GM12878 (cell line): ENCODE results near the gene TRIM9. TPM values are rescaled to one million over a fixed set of nuclear protein-coding genes. Genes with fewer than 3 reads are reported as not detected.
A peak's percentile ranks its signal among the peaks of the same experiment; 100 is the strongest.

Source experiments
- ATAC-seq: fragments of 200-7000 bp; cut with Tn5 transposase; 3 replicates; pipeline ENCODE4 v1.9.1; 2020; ENCODE audit warnings: mild to moderate bottlenecking, moderate library complexity
- BruUV-seq: library from RNA; stranded (reverse); fragments of 400-500 nt; replicated peaks from 2 replicates; lab custom pipeline; 2021; lab: Mats Ljungman, UMichigan
- CTCF ChIA-PET: fragments of 300-600 bp; sonication (Branson Sonifier 250); formaldehyde crosslinking; extraction: SDS; loops from one replicate; lab custom pipeline; 2021; ENCODE audit warnings: inconsistent platforms; lab: Yijun Ruan, JAX
- POLR2A ChIA-PET: fragments of 350-600 bp; formaldehyde crosslinking; extraction: SDS; loops from one replicate; lab custom pipeline; 2021; ENCODE audit warnings: inconsistent platforms; lab: Charles Lee
- RAD21 ChIA-PET: fragments of 300-600 bp; sonication (Branson Sonifier 250); formaldehyde crosslinking; loops from one replicate; lab custom pipeline; 2023; ENCODE audit warnings: antibody characterized with exemption; ENCODE audit not compliant: unreplicated experiment; lab: Charles Lee
- SMC1A ChIA-PET: fragments of 300-600 bp; sonication (Branson Sonifier 250); formaldehyde crosslinking; loops from one replicate; lab custom pipeline; 2023; ENCODE audit not compliant: unreplicated experiment, uncharacterized antibody; lab: Charles Lee
- DNase-seq: peaks from one replicate; pipeline ENCODE4 v3.0.0-alpha.2; 2011; ENCODE audit warnings: low read depth, low spot score
- FAIRE-seq: peaks from 3 replicates; lab custom pipeline; 2011; peaks lifted over from hg19 to GRCh38; lab: Jason Lieb, UNC
- H2AFZ ChIP-seq: 2 replicates; pipeline ENCODE4 v1.6.0; 2011; ENCODE audit warnings: low read depth, low read length, control low read depth; ENCODE audit not compliant: control insufficient read depth
- H3K27ac ChIP-seq: 2 replicates; pipeline ENCODE4 v1.5.1; 2011; ENCODE audit warnings: control low read depth; ENCODE audit not compliant: control insufficient read depth, insufficient read depth
- H3K27me3 ChIP-seq, 2 experiments: replicated peaks in 1 of 2; 2 replicates each; pipeline versions ENCODE4 v1.6.0 to v1.6.1; 2011; ENCODE audit warnings: low read length in 1 of 2; ENCODE audit not compliant: control insufficient read depth in 2 of 2, insufficient read depth in 2 of 2
- H3K36me3 ChIP-seq, 2 experiments: 2 replicates each; pipeline ENCODE4 v1.5.1; 2011; ENCODE audit warnings: low read length in 1 of 2; ENCODE audit not compliant: control insufficient read depth in 2 of 2, insufficient read depth in 2 of 2
- H3K4me1 ChIP-seq: 2 replicates; pipeline ENCODE4 v1.6.1; 2011; ENCODE audit warnings: mild to moderate bottlenecking, low read length, moderate library complexity, mixed read lengths; ENCODE audit not compliant: control insufficient read depth, insufficient read depth
- H3K4me2 ChIP-seq: 2 replicates; pipeline ENCODE4 v1.6.0; 2011; ENCODE audit warnings: control low read depth; ENCODE audit not compliant: control insufficient read depth, insufficient read depth
- H3K4me3 ChIP-seq: fragments of 200-600 bp; sonication (generic); 2 replicates; pipeline ENCODE4 v1.5.1; 2016
- H3K79me2 ChIP-seq: 2 replicates; pipeline ENCODE4 v1.6.0; 2011; ENCODE audit warnings: low read length; ENCODE audit not compliant: control insufficient read depth, insufficient read depth
- H3K9ac ChIP-seq: 2 replicates; pipeline ENCODE4 v1.8.0; 2011; ENCODE audit warnings: low read length, control low read depth, mixed read lengths; ENCODE audit not compliant: control insufficient read depth, insufficient read depth
- H3K9me3 ChIP-seq: replicated peaks from 3 replicates; pipeline ENCODE4 v1.5.1; 2011; ENCODE audit warnings: mild to moderate bottlenecking, low read length; ENCODE audit not compliant: control insufficient read depth, insufficient read depth
- H4K20me1 ChIP-seq: 2 replicates; pipeline ENCODE4 v1.6.0; 2011; ENCODE audit not compliant: control insufficient read depth, insufficient read depth
- ATF2 ChIP-seq: IDR thresholded peaks from 2 replicates; pipeline ENCODE4 v1.6.1; 2012; ENCODE audit warnings: low read length, inconsistent platforms
- ATF3 ChIP-seq: IDR thresholded peaks from 2 replicates; pipeline ENCODE4 v1.6.1; 2011; ENCODE audit warnings: low read depth, mild to moderate bottlenecking, low read length, moderate library complexity, borderline replicate concordance; ENCODE audit errors: extremely low read depth
- ATF7 ChIP-seq: fragments of 450-650 bp; IDR thresholded peaks from 2 replicates; pipeline ENCODE4 v1.6.1; 2016; ENCODE audit warnings: low read depth, mild to moderate bottlenecking
- BACH1 ChIP-seq: fragments of 450-650 bp; IDR thresholded peaks from 2 replicates; pipeline ENCODE4 v1.6.1; 2017; ENCODE audit warnings: mild to moderate bottlenecking, borderline replicate concordance
- CHD1 ChIP-seq: IDR thresholded peaks from 2 replicates; pipeline ENCODE4 v1.6.1; 2012; ENCODE audit warnings: low read depth, low read length, improper control_type of control experiment
- DPF2 ChIP-seq: fragments of 450-650 bp; IDR thresholded peaks from 2 replicates; pipeline ENCODE4 v1.6.1; 2017; ENCODE audit warnings: mild to moderate bottlenecking
- EED ChIP-seq: sonication (generic); IDR thresholded peaks from 2 replicates; pipeline ENCODE4 v1.6.1; 2016; ENCODE audit warnings: antibody characterized with exemption, low read depth
- HDAC6 ChIP-seq: fragments of 200-600 bp; sonication (generic); IDR thresholded peaks from one replicate; pipeline ENCODE4 v1.8.0; 2017; ENCODE audit warnings: antibody characterized with exemption; ENCODE audit not compliant: unreplicated experiment
- IRF3 ChIP-seq: fragments of 450-650 bp; IDR thresholded peaks from 2 replicates; pipeline ENCODE4 v1.6.1; 2014; ENCODE audit warnings: mild to moderate bottlenecking
- IRF4 ChIP-seq: IDR thresholded peaks from 2 replicates; pipeline ENCODE4 v1.6.1; 2011; ENCODE audit warnings: low read depth, low read length
- NBN ChIP-seq: fragments of 450-650 bp; IDR thresholded peaks from 2 replicates; pipeline ENCODE4 v1.6.1; 2016
- NR2C2 ChIP-seq: IDR thresholded peaks from 2 replicates; pipeline ENCODE4 v1.6.1; 2011; ENCODE audit warnings: borderline replicate concordance, low read depth; ENCODE audit not compliant: control insufficient read depth, insufficient read length
- RCOR1 ChIP-seq: conservative IDR thresholded peaks from 2 replicates; pipeline ENCODE4 v1.6.1; 2012; ENCODE audit warnings: low read depth, low read length, improper control_type of control experiment
- RFX5 ChIP-seq: IDR thresholded peaks from 2 replicates; pipeline ENCODE4 v1.6.1; 2011; ENCODE audit warnings: low read depth, low read length, improper control_type of control experiment
- SMAD1 ChIP-seq: fragments of 450-650 bp; IDR thresholded peaks from 2 replicates; pipeline ENCODE4 v1.6.1; 2018; ENCODE audit warnings: mild to moderate bottlenecking, low read depth; ENCODE audit not compliant: partially characterized antibody
- SMC3 ChIP-seq: IDR thresholded peaks from 2 replicates; pipeline ENCODE4 v1.6.1; 2011; ENCODE audit warnings: low read length, improper control_type of control experiment, borderline replicate concordance
- SUZ12 ChIP-seq: fragments of 200-600 bp; sonication (generic); IDR thresholded peaks from one replicate; pipeline ENCODE4 v1.6.1; 2018; ENCODE audit warnings: antibody characterized with exemption, mild to moderate bottlenecking; ENCODE audit not compliant: unreplicated experiment
- ZBTB4 ChIP-seq: fragments of 450-650 bp; formaldehyde crosslinking; IDR thresholded peaks from 2 replicates; pipeline ENCODE4 v1.4.0; 2022; ENCODE audit warnings: mild to moderate bottlenecking, moderate library complexity
- ZNF622 ChIP-seq: fragments of 450-650 bp; IDR thresholded peaks from 2 replicates; pipeline ENCODE4 v1.6.1; 2017; ENCODE audit warnings: mild to moderate bottlenecking, inconsistent platforms
- WGBS: methylation state at CpG from one replicate; pipeline ENCODE4 v1.1.6; 2016; ENCODE audit warnings: low lambda C conversion rate; ENCODE audit not compliant: insufficient replicate concordance, insufficient coverage; ENCODE audit errors: missing lambda C conversion rate; 5-methylcytosine and 5-hydroxymethylcytosine counted together
- in situ Hi-C: fragments of 300-500 bp; cut with MboI; formaldehyde crosslinking; loops from 9 replicates; pipeline ENCODE4 v1.14.3; 2018; ENCODE audit warnings: mixed read lengths
- intact Hi-C: fragments of 100-400 bp; cut with micrococcal nuclease; formaldehyde crosslinking; loops from one replicate; pipeline ENCODE4 v1.14.2; 2022; ENCODE audit not compliant: unreplicated experiment
- polyA plus RNA-seq, 11 experiments: library from polyadenylated mRNA; depleted of rRNA in 4 of 11; unstranded in 6 of 11; stranded (reverse) in 5 of 11; fragments of >200 nt; fragmentation: Nextera tagmentation in 4 of 11; fragmentation: Illumina TruSeq in 1 of 11; extraction: Ambion mirVana in 4 of 11; extraction: Trizol in 1 of 11; gene quantifications; 1 replicate in 1 of 11; 2 replicates in 10 of 11; pipeline versions ENCODE4 v1.2.1 to v1.2.3, GENCODE V29; 2011 to 2016; ENCODE audit warnings: inconsistent platforms in 2 of 11, missing spikeins in 2 of 11, low read depth in 1 of 11
- total RNA-seq, 4 experiments: library from RNA; depleted of rRNA in 3 of 4; stranded (reverse); fragments of >200 nt in 3 of 4; fragmentation: Illumina TruSeq in 1 of 4; extraction: Trizol in 1 of 4; gene quantifications; 2 replicates each; pipeline versions ENCODE4 v1.2.1 to v1.2.3, GENCODE V29; 2013 to 2021

The TRIM9 gene
- total and polyA plus RNA-seq, 10 of the 15 experiments (the other 5 are each of a cell fraction or from before 2014, with no cell fraction given) = 0.04 to 0.18 (median 0.11) TPM; not detected in 2

- Histone ChIP-seq H3K27me3 (no peaks in the 10 kb centered on the region), H3K4me2 (no peak overlapping the region), H3K36me3 (no peaks in the 10 kb centered on the region), H2AFZ (no peak overlapping the region), H3K4me3 (no peak overlapping the region), H3K27ac (no peak overlapping the region), H4K20me1 (no peaks in the 10 kb centered on the region), H3K9me3 (no peaks in the 10 kb centered on the region), H3K4me1 (no peaks in the 10 kb centered on the region), H3K79me2 (no peaks in the 10 kb centered on the region), H3K9ac (no peak overlapping the region)
- BruUV-seq = no TSS peak
- peak; percentile 51; the same call in 2 of the 3 replicates for ATAC-seq
- no peak for DNase-seq
- in situ Hi-C loops (no loop called here), intact Hi-C loops (no loop called here)
- ChIA-PET RAD21 (interaction anchor here (0.6 kb wide), 1 partner anchor 258 kb away, joined by 3 read pairs; no protein-coding TSS in a partner anchor), POLR2A (no interaction called here), CTCF (no interaction called here), SMC1A (no interaction called here)
- no peak for FAIRE-seq
- WGBS = 20% methylated on average over 3 of the region's 3 CpGs
- TF ChIP-seq BACH1 (no peak), SMAD1 (no peak), ATF2 (no peak), IRF3 (no peak), SUZ12 (no peak), ATF7 (no peak), ATF3 (no peak), NR2C2 (no peak), HDAC6 (no peak), EED (no peak), IRF4 (no peak), DPF2 (no peak), SMC3 (no peak), ZBTB4 (no peak), RCOR1 (no peak), RFX5 (no peak), ZNF622 (no peak), CHD1 (no peak), NBN (no peak)
These were observed 7.9 kb downstream of the TRIM9 start for GRCh38 chr14:51087031-51087441.
